NCI-H2171 treated with DMSO at 0.1 percent for 48 hours (cell line): Measurements from ENCODE around the gene OGG1.

Source experiments
- DNase-seq: peaks from one replicate; lab custom pipeline; 2025; lab: John Stamatoyannopoulos, UW

OGG1 gene

GRCh38 chr3:9727743-9728142 is 22.0 kb upstream of the OGG1 start:
- DNase-seq, result no peak

DNA sequence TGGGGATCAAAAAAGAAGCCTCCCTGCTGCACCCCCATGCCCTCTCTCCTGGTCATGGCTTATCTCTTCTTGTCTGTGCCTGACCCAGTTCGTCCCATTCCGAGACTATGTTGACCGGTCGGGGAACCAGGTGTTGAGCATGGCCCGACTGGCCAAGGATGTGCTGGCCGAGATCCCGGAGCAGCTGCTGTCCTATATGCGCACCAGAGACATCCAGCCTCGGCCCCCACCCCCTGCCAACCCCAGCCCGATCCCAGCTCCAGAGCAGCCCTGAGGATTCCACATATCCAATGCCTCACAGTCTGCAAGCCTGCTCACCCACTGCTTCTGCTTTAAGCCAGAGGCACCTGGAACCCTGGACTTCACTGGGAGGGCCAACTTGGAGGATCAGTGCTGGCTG is 20.3 kb upstream of the OGG1 start:
- no peak for DNase-seq

DNA sequence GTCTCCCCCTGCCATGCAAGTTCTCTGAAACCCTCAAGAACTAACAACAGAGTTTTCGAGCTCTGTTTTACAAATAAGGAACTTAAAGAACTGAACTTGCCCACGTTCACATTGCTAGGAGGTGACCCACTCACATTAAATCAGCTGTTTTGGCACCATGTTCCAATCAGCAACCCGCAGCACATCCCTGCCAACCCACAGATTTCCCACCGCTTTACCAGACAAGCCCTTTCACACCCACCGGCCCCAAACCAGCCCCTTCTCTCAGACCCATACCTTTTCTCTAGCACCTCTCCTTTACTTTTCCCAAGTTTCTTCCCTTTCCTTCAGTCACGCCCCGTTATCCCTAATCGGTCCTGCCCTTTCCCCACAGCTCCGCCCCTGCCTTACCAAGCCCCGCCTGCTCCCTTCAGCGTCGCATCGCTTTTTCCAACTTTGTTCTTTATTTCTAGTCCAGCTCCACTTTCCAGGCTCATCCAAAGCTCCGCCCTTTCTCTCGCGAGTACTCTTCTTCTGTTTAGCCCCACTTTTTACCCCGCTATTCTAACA is 19.0 kb upstream of the OGG1 start:
- no peak for DNase-seq

DNA sequence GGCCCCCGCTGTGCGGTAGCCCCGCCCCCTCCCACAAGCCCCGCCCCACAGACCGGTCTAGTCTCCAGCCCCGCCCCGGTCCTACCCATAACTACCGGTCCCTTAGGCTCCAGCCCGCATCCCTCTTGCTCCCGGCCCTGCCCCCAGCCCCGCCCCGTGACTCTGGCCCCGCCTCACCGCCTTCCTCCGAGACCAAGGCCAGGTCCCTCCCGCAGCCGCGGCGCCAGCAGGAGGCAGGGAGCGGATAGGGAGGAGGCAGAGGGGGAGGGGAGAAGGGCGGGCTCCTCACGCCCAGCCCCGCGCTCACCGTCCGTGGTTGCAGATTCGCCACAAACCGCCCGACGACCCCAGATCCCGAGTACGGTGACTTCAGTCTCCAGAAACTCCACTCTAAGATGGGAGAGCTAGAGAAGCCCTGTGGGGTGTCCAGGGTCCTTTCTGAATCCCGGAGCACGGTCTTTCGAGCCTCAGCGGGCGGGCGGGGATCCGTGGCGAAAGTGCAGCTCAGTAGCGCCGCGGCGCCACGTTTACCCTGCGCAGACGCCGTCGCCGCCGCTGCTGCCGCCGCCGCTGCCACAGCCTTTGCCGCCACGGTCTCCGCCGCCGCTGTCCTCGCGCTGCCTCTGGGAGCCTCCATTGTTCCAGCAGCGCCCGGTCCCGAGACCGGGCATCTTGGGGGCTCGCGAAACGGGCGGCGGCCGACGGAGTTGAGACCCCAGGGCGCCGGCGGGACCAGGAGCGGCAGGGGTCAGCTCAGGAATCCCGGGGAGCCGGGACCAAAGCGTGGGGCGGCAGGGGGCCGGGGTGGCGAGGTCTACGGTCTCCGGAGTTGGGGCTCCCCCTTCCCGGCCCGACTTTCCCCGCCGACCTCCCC is 18.3 kb upstream of the OGG1 start, which contains the start of gene BRPF1:
Gene BRPF1 (plus strand): TSS at position 530 of the 874 bp plus-strand sequence. CDS start 2,406 bp downstream, outside the sequence.
- peak; percentile 88 for DNase-seq

- DNase-seq, result no peak
Measured at GRCh38 chr3:9732080-9732739, 17.5 kb upstream of the OGG1 start.

- no peak for DNase-seq
Measured at GRCh38 chr3:9732740-9733115, 17.0 kb upstream of the OGG1 start.

DNA sequence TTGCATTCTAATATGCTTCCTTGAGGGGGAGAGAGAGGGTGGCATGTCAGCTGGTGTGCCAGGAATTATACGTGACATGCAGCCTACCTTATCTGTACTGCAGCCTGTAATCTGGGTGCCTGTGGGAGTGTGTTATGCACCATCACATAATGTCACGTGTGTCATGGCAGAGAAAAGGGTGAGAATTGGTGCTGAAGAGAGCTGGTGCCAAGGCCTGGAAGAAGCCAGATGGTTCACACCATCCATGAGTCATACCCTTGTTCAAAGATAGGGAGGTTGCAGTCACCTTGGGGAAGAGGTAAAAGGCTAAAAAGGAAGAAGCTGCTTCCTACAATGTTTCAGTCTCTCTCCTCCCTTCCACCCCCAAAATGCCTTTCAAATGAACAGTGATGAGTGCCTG is 12.9 kb upstream of the OGG1 start:
- DNase-seq, result no peak

DNA sequence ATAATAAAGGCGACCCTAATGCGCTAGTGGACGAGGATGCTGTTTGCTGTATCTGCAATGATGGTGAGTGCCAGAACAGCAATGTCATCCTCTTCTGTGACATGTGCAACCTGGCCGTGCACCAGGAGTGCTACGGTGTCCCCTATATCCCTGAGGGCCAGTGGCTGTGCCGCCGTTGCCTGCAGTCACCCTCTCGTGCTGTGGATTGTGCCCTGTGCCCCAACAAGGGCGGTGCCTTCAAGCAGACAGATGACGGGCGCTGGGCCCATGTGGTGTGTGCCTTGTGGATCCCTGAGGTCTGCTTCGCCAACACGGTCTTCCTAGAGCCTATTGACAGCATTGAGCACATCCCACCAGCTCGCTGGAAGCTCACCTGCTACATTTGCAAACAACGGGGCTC is 10.6 kb upstream of the OGG1 start:
- DNase-seq, result no peak

DNA sequence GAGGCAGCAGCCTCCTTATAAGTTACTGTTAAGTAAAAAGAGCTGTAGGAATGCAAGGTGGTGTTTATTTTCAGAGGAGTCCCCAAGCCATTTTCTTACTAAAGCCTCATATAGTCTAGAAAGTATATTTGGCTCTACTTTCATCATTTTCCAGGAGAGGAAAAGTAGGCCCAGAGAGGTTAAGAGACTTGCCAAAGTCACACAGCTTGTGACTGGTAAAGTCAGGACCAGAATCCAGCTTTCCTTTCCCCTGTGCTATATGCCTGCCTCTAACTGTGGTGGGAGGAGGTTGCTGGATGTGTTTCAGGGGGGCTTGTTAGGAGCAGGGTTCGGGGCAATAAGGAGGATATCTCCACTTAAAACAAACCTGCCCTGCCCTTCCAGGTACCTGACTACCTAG is 7.2 kb upstream of the OGG1 start:
- no peak for DNase-seq

GRCh38 chr3:9743548-9743947 is 6.2 kb upstream of the OGG1 start:
- no peak for DNase-seq

- no peak for DNase-seq
Measured at GRCh38 chr3:9744162-9744561, 5.6 kb upstream of the OGG1 start.

DNA sequence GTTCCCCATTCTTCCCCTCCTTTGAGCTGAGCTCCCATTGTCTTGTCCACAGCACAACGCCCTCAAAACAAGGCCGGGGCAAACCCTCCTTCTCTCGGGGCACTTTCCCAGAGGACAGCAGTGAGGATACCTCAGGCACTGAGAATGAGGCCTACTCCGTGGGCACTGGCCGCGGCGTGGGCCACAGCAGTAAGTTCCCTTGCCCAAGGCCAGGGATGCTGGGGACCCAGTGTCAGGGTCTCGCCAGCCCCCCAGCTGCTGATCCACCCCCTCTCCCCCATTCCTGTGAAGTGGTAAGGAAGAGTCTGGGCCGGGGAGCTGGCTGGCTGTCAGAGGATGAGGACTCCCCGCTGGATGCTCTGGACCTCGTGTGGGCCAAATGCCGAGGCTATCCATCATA is 4.2 kb upstream of the OGG1 start:
- DNase-seq, result no peak

DNA sequence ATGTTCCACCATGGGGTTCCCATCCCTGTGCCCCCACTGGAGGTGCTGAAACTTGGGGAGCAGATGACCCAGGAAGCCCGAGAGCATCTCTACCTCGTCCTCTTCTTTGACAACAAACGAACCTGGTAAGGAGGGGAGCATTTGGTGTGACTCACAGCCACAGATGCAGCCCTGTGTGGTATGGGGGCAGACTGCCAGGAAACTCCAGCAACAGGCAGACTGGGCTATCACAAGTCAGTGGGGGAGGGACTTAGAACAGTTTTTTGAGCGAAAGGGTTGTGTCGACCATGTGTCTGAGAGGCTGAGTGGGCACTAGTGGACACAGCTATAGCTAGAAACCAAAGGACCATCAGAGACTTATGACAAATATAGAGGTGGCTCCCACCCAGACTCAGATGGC is 3.4 kb upstream of the OGG1 start:
- DNase-seq, result no peak

DNA sequence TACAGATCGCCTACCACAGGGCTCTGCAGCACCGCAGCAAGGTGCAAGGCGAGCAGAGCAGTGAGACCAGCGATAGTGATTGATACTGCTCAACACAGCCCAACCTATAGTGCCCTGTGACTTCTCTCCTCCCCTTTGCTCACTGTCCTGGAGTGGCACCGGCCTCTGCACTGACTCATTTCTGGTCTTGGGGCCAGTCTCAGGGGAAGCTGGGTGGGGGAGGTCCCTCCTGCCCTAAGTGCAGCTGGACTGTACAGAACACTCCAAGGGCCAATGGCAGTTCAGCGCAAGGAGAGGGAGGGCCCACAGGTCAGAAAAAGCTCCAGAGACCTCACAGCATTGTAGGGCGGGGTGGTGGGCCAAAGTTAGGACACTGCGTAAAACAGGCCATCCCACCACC is 2.5 kb upstream of the OGG1 start:
- no peak for DNase-seq

DNA sequence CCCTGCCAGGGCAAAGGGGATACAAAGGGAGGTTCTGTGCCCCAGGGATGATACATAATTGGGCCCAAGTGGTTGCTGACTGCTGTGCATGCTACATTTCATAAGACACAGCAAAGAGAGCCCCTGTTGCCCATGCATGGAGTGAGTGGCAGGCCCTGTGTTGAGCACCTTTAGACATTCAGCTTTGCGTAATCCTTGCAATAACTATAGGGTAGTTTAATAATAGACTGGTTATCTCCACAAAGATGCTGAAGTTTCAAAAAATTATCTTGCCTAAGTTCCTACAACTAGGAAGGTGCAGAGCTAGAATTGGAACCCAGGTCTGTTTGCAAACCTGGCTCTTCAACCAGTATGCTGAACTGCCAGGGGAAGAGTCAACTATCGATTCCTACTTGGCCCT is 1.7 kb upstream of the OGG1 start:
- DNase-seq, result no peak

DNA sequence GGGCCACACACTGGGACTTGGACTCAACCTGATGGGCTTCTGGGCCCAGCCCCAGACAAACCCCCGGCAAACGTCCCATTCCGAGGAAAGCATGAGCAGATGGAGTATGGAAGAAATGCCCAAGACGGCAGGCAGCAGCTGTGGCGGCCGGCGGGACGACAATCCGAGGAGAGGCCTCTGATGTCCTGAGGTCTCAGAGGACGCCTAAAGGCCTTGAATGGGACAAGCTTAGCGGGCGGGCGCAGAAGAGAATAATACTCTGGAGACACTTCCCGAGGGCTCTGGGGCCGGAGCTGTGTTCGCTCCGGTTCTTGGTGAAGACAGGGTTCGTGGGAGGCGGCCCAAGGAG is 482 bp upstream of the OGG1 start:
- no peak for DNase-seq

DNA sequence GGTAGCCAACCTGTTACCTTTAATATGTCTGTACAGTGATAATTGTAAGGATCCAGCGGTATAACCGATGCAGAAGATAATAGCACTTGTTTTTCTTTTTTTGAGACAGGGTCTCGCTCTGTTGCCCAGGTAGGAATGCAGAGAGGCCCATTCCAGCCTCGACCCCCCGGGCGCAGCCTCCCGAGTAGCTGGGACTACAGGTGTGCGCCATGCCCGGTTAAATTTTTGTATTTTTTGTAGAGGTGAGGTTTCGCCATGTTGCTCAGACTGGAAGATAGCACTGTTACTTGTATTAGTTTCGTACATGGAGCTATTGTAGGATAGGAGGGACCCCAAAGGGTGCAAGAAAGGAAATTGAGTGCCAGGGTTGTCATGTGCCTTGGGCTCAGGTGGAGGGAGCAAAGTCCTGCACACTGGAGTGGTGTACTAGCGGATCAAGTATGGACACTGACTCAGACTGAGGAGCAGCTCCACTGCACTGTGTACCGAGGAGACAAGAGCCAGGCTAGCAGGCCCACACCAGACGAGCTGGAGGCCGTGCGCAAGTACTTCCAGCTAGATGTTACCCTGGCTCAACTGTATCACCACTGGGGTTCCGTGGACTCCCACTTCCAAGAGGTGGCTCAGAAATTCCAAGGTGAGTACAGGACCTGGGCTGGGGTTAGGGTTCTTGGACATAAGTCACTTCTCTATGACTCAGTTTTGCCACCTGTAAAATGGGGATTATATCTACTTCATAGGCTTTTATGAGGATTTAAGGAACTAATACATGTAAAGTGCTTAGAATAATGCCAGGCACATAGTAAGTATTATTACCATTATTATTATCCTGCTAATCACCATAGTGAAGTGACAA is 1.0 kb downstream of the OGG1 start:
- DNase-seq, result no peak

GRCh38 chr3:9754678-9755077 is 4.9 kb downstream of the OGG1 start:
- no peak for DNase-seq

GRCh38 chr3:9757427-9757826 is 7.7 kb downstream of the OGG1 start:
- DNase-seq, result no peak

DNA sequence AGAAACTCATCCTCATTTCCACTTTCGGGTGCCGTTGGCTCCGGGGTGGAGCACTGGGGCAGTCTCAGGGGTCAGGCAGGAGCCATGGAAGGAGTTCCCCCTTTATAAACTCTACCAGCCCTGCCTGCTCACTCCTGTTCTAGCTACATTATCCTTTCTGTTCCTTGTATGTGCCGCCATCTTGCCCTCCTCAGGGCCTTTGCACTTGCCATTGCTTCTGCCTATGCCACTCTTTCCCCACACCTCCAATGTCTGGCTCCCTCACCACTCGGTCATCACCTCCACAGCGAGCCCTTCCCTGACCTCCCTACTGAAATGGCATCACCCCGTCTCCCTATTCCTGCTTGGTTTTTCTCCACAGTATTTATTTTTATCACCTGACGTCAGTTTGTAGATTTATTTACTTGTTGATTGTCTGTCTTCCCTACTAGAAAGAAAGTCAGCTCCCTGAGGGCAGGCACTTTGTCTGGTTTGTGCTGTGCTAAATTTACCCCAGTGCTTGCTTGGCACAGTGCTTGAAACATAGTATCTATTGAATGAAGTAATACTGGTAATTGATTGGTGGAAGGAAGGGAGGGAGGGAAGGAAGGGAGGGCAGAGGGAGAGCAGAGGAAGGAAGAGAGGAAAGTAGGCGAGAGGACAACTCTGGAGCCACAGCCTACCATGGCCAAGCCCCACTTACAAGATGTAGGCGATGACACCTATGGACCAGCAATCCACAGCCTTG is 11.2 kb downstream of the OGG1 start:
- DNase-seq, result no peak

- no peak for DNase-seq
Measured at GRCh38 chr3:9761919-9762318, 12.2 kb downstream of the OGG1 start.

DNA sequence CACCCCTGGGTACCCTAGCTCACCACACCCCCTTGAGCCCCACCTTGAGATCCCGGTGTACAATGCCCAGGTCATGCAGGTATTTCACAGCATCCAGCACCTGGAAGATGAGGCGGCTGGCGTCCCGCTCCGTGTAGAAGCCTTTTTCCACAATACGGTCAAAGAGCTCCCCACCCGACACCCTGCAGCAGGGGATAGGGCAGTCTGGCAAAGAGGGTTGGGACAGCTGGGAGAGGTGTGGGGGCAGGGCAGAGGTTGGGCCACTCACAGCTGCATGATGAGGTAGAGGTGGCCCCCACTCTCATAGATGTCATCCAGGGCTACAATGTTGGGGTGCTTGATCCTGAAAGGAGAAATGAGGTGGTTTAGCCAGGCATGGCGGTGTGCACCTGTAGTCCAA is 13.1 kb downstream of the OGG1 start:
- DNase-seq, result no peak
